Measurements from ENCODE around the gene IGF1R.

The IGF1R gene

GRCh38 chr15:98779463-98780071 lies 131.2 kb downstream of the IGF1R start:
- Histone ChIP-seq H3K27me3 (ENCODE audit: low read depth, low read length) (no peaks in the 10 kb centered on the region), H3K4me2 (ENCODE audit: low read length) (peak overlapping the region; percentile 70), H3K36me3 (replicated peaks; ENCODE audit: low read depth, low read length) (no peaks in the 10 kb centered on the region), H3K79me2 (ENCODE audit: low read length) (peaks cover 6% of the 10 kb centered on the region; the same call in 1 of the 2 replicates), H4K20me1 (ENCODE audit: insufficient read depth, low read length) (peaks cover 37% of the 10 kb centered on the region), H3K9me3 (ENCODE audit: insufficient read depth, low read length) (no peaks in the 10 kb centered on the region), H3K9ac (ENCODE audit: low read length) (0 out of 2 replicates have a peak overlapping the region, but pooled peaks have one; percentile 2), H3K27ac (ENCODE audit: low read length) (no peak overlapping the region), H3K4me3 (ENCODE audit: low read length) (peak overlapping the region; percentile 61), H3K4me1 (ENCODE audit: low read length) (peaks cover 16% of the 10 kb centered on the region), H2AFZ (ENCODE audit: low read depth, low read length) (no peak overlapping the region)
- TF ChIP-seq, protein P1, sequence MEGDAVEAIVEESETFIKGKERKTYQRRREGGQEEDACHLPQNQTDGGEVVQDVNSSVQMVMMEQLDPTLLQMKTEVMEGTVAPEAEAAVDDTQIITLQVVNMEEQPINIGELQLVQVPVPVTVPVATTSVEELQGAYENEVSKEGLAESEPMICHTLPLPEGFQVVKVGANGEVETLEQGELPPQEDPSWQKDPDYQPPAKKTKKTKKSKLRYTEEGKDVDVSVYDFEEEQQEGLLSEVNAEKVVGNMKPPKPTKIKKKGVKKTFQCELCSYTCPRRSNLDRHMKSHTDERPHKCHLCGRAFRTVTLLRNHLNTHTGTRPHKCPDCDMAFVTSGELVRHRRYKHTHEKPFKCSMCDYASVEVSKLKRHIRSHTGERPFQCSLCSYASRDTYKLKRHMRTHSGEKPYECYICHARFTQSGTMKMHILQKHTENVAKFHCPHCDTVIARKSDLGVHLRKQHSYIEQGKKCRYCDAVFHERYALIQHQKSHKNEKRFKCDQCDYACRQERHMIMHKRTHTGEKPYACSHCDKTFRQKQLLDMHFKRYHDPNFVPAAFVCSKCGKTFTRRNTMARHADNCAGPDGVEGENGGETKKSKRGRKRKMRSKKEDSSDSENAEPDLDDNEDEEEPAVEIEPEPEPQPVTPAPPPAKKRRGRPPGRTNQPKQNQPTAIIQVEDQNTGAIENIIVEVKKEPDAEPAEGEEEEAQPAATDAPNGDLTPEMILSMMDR (IDR thresholded peaks at IDR 0.05; ENCODE audit: low read depth, low read length) = peak; percentile 98
- TF ChIP-seq EZH2phosphoT487 (IDR thresholded peaks at IDR 0.05; ENCODE audit: low read depth) = no peak

- H3K36me3 ChIP-seq (replicated peaks; ENCODE audit: low read depth, low read length) = no peaks in the 10 kb centered on the region
- peaks cover 25% of the 10 kb centered on the region for H4K20me1 ChIP-seq (ENCODE audit: insufficient read depth, low read length)
- H3K4me3 ChIP-seq (ENCODE audit: low read length) = no peak overlapping the region
These were observed 133.5 kb downstream of the IGF1R start for GRCh38 chr15:98781838-98782237.

DNA sequence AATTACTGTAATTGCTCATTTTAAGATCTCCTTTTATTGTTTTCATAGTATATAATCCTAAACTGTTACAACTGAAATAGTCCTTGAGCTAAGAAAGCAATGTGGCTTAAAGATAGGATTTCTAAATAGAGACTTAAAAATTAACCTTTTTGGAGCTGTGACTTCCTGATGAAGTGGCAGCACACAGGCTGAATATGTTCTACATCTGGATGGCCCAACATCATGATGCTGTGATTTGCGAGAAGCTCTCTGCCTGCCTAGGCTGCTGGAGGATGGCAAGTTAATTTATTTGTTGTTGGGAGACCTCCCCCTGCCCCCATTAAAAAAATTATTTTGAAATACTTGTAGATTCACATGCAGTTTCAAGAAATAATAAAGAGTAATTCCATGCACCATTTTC lies 134.5 kb downstream of the IGF1R start:
- H3K9ac ChIP-seq (ENCODE audit: low read length) = no peak overlapping the region
- no peak overlapping the region for H3K27ac ChIP-seq (ENCODE audit: low read length)
- H3K27me3 ChIP-seq (ENCODE audit: low read depth, low read length) = no peaks in the 10 kb centered on the region
- peaks cover 15% of the 10 kb centered on the region for H4K20me1 ChIP-seq (ENCODE audit: insufficient read depth, low read length)
- no peaks in the 10 kb centered on the region for H3K9me3 ChIP-seq (ENCODE audit: insufficient read depth, low read length)
- H3K36me3 ChIP-seq (replicated peaks; ENCODE audit: low read depth, low read length) = no peaks in the 10 kb centered on the region
- peaks cover 29% of the 10 kb centered on the region for H3K4me1 ChIP-seq (ENCODE audit: low read length)
- no peak overlapping the region for H2AFZ ChIP-seq (ENCODE audit: low read depth, low read length)
- TF ChIP-seq, protein P1 (IDR thresholded peaks at IDR 0.05; ENCODE audit: low read depth, low read length) = no peak
- no peak for TF ChIP-seq EZH2phosphoT487 (IDR thresholded peaks at IDR 0.05; ENCODE audit: low read depth)
- H3K79me2 ChIP-seq (ENCODE audit: low read length) = no peaks in the 10 kb centered on the region
- H3K4me3 ChIP-seq (ENCODE audit: low read length) = no peak overlapping the region
- H3K4me2 ChIP-seq (ENCODE audit: low read length) = no peak overlapping the region

More at GRCh38 chr15:98781838-98782237, 133.5 kb downstream of the IGF1R start:
- Histone ChIP-seq H3K9ac (ENCODE audit: low read length) (no peak overlapping the region), H3K9me3 (ENCODE audit: insufficient read depth, low read length) (no peaks in the 10 kb centered on the region), H3K79me2 (ENCODE audit: low read length) (no peaks in the 10 kb centered on the region), H2AFZ (ENCODE audit: low read depth, low read length) (no peak overlapping the region), H3K4me1 (ENCODE audit: low read length) (peaks cover 29% of the 10 kb centered on the region), H3K4me2 (ENCODE audit: low read length) (no peak overlapping the region), H3K27ac (ENCODE audit: low read length) (no peak overlapping the region), H3K27me3 (ENCODE audit: low read depth, low read length) (no peaks in the 10 kb centered on the region)
- no peak for TF ChIP-seq EZH2phosphoT487 (IDR thresholded peaks at IDR 0.05; ENCODE audit: low read depth)
- TF ChIP-seq, protein P1 (IDR thresholded peaks at IDR 0.05; ENCODE audit: low read depth, low read length) = no peak

GRCh38 chr15:98785431-98785806 lies 137.1 kb downstream of the IGF1R start:
- Histone ChIP-seq H3K36me3 (replicated peaks; ENCODE audit: low read depth, low read length) (no peaks in the 10 kb centered on the region), H2AFZ (ENCODE audit: low read depth, low read length) (no peak overlapping the region), H3K27me3 (ENCODE audit: low read depth, low read length) (no peaks in the 10 kb centered on the region), H3K4me2 (ENCODE audit: low read length) (peak overlapping the region; percentile 47), H3K9me3 (ENCODE audit: insufficient read depth, low read length) (no peaks in the 10 kb centered on the region), H3K4me3 (ENCODE audit: low read length) (no peak overlapping the region), H4K20me1 (ENCODE audit: insufficient read depth, low read length) (peaks cover 6% of the 10 kb centered on the region; the same call in 1 of the 2 replicates), H3K27ac (ENCODE audit: low read length) (no peak overlapping the region), H3K4me1 (ENCODE audit: low read length) (peaks cover 22% of the 10 kb centered on the region), H3K79me2 (ENCODE audit: low read length) (no peaks in the 10 kb centered on the region), H3K9ac (ENCODE audit: low read length) (no peak overlapping the region)
- no peak for TF ChIP-seq EZH2phosphoT487 (IDR thresholded peaks at IDR 0.05; ENCODE audit: low read depth)
- TF ChIP-seq, protein P1 (IDR thresholded peaks at IDR 0.05; ENCODE audit: low read depth, low read length) = no peak
